GM18870 (cell line): Measurements from ENCODE around the gene STX8.
A peak's percentile ranks its signal among the peaks of the same experiment; 100 is the strongest.
"Not testable (repeated sequence)": the region's sequence is repeated elsewhere in the genome, so short reads cannot be mapped to it uniquely, and the experiment has no call there.

Experiments used
- ATAC-seq: cut with Tn5 transposase; IDR thresholded peaks from one replicate; pipeline ENCODE4 v1.9.1; 2021; ENCODE audit warnings: moderate library complexity; ENCODE audit not compliant: unreplicated experiment

Gene STX8

DNA sequence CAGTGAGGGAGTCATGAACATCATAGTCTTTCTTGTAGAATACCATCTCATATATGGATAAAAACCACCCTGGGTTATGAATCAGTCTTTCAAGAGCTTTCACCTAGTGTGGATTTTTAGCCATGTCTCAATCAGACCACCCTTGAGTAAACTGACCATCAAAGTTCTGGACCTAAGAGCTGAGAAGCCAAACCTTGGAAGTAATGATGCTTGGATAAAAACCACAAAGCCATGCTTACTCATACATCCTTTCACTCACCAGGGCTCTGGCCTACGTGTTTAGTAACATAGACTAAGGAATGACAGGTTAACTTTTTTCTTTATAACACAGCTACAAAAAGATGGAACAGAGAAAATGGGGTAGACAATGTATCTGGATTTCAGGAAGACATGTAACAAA lies 167.2 kb downstream of the STX8 start:
- no peak for ATAC-seq

DNA sequence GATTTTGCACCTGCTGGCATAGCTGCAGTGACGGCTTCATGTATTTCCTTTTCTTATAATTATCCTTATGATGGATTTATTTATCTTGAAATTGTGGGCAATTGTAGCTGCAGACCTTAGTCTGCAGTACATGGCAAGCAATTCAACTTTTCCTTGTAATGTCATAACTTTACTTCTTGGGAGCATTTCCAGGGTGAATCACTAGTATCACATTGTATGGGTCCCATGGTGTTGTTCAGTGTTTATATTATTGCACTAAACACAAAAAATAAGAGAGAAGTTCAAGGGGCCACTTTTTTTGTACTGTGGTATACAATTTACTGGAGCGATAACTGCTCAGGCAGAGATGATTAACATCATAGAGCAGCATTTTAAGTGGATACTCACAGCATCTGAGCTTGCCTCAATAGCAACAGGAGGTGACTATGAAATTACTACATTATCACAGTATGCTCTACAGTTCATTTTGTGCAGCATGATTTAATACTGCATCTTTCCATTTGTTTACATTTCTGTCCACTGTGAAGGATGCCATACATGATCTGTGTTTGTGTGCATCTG lies 169.5 kb downstream of the STX8 start:
- no peak for ATAC-seq

DNA sequence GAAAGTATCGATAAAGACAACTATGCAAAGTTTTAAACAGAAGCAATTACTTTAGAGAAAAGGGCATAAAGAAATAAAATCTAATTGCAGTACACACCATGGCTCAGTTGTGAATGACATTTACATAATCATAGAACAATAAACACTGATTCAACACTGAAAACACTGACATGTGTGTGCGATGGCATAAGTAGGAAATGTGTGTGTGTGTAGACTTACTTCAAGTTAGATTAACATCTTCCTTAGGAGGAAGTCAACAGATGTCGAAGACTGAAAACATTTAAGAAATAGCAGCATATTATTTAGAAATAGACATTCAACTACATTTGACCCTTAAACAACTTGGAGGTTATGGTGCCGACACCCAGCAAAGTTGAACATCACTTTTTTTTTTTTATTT lies 172.4 kb downstream of the STX8 start:
- ATAC-seq: no peak

DNA sequence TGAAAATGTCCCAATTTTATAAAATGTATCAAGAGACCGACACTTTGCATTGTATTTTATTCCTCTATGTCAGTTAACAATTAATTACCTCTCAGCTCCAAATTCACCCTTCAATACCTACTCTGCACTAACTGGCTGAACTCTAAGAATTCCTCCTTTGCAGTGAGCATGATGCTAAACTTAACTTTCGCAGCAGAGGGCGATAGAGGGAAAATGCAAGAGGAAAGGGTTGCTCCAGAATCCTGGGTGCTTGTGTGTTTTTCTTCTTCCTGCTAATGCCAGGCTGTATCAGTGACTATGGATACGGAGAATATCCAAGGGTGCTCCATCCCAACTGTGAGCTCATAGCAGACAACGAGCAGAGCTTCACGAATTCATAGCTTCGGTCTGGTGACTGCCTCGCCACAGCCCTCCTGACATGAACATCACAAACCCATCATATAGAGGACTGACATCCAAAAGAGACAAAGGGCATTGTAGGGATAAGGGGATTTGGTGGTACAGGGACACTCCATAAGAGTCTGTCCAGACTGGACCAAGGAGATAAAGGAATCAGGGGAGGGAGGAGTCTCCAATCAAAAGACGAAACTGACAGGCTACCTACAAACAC lies 172.9 kb downstream of the STX8 start:
- ATAC-seq: no peak

DNA sequence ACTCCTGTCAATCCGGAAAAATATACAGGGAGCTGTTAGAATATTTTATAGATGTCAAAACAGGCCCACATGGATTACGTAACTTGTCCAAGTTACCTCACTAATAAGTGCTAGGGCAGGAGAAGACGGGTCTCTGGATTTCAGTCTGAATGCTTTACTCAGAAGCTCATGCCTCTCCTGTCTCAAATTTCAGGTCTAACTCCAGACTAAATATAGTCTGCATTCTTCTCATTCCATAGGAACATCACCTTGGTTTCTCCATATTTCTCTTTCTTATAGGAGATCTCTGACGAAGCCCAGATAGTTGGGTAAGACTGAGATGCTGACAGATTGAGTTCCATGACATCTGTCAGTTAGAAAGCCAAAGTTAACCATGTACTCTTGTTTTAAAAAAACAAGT lies 174.2 kb downstream of the STX8 start:
- ATAC-seq: no peak

DNA sequence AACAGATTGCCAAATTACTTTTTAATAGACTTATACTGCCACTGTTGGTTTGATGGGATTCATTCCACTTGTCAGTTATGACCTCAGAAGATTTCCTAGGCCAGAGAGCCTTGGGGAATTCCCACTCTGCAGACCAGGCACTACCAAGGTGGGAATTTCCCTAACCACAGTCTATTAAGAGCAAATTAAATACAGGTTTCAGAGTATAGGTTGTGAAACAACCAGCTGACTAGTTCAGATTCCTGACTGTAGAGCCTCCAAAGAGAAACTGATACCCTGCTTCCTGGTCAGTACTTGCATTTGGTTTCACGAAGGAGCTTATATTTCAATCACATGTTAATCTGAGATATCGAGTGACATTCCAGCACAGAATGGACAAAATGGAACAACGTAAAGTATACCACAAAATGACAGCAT lies 186.5 kb downstream of the STX8 start:
- ATAC-seq: peak; percentile 88

DNA sequence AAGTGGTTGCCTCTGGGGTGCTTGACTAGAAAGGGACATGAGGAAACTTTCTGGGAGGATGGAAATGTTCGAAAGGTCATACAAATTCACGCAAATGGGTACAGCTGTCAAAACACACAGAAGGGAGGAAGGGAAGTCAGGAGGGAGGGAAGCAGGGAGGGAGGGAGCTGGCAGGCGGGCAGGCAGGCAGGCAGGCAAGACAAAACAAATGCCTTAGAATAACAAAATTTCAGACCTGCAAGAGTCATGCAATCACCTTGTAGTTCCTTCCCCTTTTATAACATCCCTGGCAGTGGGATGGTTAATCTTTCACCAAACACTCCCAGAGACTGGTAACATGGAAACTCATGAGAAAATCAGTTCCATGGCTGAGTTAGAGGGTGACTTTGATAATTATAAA lies 189.2 kb downstream of the STX8 start:
- no peak for ATAC-seq

DNA sequence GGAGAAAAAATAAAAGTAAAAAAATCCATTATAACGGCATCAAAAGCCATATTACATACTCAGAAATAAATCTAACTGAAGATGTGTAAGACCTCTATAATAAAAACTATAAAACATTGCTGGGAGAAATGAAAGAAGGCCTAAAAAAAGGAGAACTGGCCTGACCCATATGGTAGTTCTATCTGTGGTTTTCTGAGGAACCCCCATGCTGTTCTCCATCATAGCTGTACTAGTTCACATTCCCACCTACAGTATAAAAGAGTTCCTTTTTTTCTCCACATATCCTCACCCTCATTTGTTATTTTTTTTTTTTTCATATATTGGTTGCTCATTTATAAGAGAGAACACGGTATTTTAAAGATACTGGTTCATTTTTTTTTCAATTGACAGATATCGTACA lies 191.8 kb downstream of the STX8 start:
- no peak for ATAC-seq

DNA sequence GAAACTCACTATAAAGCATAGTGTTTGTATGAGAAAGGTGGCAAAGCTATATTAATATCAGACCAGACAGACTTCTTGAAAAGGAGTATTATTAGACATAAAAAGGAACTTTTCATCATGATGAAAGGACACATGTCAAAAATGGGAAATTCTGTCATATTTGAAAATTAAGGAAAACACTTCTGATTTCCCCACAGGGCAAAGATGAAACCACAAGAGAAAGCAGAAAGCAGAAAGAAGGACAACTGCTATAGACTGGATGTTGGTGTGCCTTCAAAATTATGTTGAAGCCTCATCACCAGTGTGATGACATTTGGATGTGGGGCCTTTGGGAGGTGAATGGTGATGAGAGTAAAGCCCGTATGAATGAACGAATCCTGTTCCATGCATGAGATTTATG lies 193.0 kb downstream of the STX8 start:
- ATAC-seq: no peak

DNA sequence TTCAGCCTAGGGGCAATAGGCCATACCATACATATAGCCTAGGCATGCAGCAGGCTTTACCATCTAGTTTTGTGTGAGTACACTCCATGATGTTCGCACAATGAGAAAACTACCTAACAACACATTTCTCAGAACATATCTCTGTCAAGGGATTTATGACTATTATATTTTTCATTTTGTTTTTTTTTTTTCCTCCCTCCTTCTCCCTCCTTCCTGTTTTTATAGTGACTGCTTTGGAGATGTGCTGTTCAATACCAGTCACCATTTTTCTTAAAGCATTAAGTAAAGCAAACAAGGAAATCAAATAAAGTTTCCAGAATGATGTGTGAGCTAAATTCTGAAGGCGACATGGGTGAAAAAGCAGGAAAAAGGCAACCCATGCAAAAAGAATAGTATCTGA lies 194.6 kb downstream of the STX8 start:
- no peak for ATAC-seq

DNA sequence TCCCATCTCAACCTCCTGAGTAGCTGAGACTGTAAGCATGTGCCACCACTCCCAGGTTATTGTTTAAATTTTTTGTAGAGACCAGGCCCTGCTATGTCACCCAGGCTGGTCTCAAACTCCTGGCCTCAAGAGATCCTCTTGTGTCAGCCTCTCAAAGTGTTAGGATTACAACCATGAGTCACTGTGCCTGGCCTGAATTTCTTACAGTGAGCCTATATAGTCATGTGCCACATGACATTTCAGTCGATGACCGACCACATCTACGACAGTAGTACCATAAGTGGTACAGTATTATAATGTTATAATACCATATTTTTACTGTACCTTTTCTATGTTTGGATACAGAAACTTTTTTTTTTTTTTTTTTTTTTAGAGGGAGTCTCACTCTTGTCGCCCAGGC lies 195.3 kb downstream of the STX8 start:
- no peak for ATAC-seq

DNA sequence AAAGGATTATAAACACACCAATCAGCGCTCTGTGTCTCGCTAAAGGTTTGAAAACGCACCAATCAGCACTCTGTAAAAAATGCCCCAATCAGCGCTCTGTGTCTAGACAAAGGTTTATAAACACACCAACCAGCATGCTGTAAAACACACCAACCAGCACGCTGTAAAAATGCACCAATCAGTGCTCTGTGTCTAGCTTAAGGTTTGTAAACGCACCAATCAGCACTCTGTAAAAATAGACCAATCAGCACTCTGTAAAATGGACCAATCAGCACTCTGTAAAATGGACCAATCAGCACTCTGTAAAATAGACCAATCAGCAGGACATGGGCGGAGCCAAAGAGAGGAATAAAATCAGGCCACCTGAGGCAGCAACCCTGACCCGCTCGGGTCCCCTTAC lies 199.4 kb downstream of the STX8 start:
- not testable (repeated sequence) for ATAC-seq

DNA sequence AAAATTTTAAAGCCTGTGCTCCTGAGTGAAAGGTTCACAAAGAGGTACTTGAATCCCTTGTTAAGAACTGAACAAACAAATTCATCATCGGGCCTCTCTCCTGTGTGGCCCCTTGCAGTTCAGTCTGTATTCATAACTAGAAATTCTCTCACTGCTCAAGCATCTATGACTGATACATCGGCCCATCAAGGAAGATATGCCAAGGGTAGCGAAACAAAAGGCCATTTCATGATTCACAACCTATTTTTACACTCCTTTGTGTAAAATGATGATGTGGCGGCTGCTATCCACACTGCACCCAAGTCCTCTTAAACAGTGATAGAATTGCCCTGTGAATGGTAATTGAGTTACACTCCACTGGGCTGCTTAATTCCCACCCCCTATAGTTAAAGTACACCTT lies 204.6 kb downstream of the STX8 start:
- no peak for ATAC-seq

DNA sequence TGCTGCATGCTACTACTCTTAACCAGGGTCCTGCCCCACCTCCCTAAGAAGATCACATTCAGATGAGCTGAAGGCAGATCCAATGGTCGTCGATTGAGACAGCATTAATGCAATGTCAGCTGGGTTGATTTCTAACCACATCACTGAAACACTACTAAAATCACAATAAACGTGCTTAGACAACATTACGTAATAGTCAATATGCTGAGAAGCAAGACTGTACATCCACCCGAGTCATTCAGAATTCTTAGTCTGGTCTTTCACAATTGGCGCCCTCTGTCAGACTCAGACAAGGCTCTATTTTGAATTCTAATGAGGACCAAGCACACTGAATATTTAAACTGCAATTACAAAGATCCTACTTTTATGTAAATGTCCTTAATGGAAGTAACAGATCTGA lies 205.2 kb downstream of the STX8 start:
- no peak for ATAC-seq

DNA sequence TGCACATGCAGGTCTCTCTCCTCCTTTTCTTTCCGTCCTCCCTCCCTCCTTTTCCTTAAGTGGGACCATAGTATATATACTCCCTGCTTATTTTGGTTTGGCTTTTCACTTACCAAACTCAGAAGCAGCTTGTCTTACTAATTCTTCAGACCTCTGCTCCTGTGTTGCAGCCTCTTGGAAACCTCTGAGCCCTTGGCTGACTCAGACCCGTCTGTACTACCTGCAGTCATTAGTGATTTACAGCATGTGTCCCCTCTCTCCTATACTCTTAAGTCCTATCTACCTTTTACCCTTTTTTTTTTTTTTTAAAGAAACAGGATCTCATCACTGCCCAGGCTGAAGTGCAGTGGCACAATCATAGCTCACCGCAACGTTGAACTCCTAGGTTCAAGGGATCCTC lies 207.0 kb downstream of the STX8 start:
- no peak for ATAC-seq

DNA sequence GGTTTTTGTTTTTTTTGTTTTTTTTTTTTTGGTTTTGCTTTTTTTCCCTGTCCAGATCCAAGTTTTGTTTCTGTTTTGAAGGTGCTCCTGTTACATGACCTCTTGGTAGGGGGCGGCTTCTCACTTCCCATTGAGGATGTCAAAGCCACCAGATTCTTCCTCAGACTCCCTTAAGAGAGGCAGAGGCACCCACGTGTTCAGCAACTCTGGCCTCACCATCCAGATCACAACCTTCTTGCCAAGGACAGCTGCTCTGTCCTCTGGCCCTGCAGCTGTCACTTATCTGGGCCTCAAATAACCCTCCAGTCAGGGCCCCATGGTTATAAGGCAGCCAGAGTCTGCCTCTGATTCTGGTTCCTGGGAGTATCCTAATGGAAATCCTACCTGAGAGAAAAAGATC lies 208.5 kb downstream of the STX8 start:
- no peak for ATAC-seq

DNA sequence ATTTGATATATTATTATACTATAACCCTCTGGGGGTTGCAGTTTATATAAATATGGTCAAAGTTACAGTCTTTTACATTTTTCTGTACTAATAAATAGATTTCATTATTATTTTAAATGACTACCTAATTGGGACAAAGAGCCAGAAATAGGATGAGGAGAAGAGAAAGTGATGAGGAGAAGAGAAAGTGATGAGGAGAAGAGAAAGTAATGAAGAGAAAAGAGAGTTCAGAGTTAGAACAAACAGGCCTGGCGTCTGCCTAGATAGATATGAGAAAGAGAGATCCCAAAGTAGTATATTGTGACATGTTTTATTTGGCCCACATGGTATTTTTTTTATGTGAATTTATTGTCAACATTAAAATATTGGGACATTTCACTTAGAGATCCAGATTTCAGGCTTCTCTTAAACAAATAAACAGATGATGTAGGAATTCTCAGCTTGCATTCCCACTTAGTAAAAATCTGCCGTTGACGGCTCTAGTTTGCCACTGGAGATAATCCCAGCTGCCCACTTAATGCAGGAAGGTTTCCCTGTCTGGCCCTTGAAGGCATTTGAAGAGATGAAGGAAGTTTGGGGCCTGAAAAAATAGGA lies 210.7 kb downstream of the STX8 start:
- no peak for ATAC-seq

DNA sequence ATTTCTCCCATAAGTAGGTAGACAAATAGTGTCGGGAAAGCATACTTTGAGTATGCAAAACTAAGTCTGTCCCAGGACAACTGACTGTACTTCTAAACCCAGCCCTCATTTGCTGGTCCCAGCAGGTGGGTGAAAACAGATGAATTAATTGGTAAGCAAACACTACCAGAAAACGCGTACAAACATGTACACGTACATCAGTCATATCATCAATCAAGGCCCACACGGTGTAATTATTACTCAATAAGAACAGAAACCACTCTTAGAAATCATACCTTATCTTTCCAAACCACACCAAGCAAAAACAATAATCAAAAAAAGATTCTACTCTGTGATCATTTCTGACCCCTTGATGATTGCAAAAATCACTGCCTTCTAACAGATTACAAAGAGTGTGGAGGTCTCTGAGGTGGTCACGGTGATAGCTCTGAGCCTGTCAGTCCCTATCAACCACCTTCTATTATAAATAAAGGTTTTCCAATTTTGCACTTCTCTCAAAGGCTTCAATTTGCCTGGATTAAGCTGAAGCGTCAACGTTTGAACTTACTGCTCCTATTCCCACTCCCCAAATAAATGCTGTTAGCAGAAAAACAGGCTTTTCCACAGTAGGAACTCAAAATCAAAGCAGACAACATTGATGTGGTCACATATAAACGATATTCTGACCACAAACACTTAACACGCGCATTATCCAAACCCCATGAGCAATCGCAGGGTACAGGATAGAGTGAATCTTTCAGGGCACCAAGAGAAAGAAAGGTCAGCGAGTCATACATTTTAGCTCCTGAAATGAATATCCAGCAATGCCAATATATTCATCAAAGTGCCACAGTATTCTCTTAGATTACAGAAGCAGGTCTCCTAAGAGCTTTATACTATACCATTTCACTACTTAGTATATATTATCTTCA lies 211.9 kb downstream of the STX8 start:
- ATAC-seq: no peak

DNA sequence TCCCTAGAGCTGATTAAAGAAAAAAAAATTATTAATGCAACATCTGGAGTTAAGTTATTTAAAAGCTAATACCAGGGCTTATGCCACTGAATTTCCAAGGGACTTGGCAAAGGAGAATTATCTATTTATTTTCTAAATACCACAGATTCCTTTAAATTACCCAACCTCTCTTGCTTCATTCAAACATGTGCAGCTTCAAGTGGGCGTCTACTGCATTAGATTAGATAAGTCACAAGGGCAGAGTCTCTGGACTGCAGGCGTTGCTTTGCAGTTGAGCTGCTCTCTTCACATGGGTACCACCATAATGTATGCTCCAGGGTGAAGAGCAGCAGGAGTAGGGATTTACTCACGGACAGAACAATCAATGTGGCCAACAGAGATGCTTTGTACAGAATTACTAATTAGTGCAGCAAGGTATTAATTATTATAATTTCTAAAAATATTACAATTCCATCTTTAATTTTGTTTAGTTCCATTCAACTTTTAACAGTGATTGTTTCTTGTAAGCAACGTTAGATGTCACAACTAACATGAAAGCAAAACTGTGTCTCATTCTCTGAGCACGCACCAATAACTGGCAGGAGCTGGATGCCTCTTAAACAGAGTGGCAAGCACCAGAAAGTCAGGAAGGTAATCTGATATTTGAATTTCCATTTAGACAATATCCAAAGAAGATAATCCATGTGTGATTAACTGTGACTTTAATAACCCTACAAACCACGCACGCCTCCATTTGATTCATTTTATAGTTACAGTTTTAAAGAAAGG lies 214.2 kb downstream of the STX8 start:
- no peak for ATAC-seq

DNA sequence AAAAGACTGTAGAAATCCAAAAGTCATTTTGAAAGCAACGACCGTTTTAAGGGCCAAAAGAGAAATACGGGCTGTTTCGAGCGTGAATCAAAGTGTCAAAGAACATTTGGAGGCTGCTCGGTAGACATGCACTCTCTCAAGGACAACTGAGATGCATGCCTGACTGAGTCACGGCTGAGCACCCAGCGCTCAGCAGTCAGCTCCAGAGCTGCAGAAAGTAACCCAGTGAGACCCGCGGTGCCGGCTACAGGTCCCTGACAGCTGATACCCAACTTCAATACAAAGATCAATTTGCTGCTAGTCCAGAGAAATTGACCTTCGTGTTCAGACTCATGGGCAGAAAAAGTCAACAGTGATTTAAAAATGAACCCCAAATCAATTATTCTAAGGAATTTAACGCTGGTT lies 214.9 kb downstream of the STX8 start:
- no peak for ATAC-seq

DNA sequence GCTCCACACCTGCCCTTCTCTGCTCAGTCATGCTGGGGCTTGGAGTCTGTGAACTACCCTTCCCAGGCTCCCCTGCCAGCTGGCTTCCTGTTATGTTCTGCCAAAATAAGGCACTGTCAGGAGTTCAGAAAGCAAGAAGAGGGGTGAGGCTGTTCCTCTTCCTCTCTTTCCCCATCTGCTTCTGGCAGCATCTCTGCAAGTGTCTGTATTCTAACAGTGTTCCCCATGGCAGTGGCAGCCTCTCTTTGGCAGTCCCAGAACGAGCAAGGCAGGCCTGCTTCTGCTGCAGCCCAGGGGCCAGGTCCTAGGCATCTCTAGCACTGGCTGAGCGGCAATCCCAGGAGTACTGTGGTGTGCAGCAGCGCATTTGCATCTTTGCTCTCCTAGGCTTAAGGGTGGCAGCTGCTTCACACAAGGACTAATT lies 219.1 kb downstream of the STX8 start:
- no peak for ATAC-seq
